Fibroblast of mammary gland (primary cell): ENCODE data around the gene MEF2A.

Source experiments
- DNase-seq: peaks from one replicate; pipeline ENCODE4 v3.0.0-alpha.2; 2010; ENCODE audit warnings: low read depth
- H3K4me3 ChIP-seq: 2 replicates; pipeline ENCODE4 v1.5.1; 2011; ENCODE audit warnings: low read depth, mild to moderate bottlenecking, low read length, moderate library complexity; ENCODE audit not compliant: control insufficient read depth
- TF ChIP-seq, protein P1 (sequence below): conservative IDR thresholded peaks from 2 replicates; pipeline ENCODE4 v1.5.1; 2011; ENCODE audit warnings: low read depth, low read length, inconsistent platforms; ENCODE audit not compliant: control insufficient read depth, insufficient read depth

MEF2A gene

DNA sequence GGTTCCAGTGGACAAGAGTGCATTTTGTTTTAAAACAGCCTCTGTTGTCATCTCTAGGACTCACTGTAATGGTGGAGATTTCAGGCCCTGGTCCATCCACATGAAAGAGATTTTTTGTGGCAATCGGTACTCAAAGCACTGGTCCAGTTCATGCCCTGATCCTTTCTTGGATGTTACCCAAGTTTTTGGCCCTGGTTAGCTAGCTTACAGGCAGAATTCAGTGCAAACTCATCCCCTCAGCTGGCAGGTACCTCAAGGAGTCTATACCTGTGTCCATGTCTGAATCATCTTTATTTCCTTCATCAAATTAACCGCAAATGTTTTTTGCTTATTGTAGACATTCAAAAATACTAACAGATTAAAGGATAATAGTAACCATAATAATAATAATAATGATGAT is 13.7 kb upstream of the MEF2A start:
- no peak overlapping the region for H3K4me3 ChIP-seq
- TF ChIP-seq, protein P1, sequence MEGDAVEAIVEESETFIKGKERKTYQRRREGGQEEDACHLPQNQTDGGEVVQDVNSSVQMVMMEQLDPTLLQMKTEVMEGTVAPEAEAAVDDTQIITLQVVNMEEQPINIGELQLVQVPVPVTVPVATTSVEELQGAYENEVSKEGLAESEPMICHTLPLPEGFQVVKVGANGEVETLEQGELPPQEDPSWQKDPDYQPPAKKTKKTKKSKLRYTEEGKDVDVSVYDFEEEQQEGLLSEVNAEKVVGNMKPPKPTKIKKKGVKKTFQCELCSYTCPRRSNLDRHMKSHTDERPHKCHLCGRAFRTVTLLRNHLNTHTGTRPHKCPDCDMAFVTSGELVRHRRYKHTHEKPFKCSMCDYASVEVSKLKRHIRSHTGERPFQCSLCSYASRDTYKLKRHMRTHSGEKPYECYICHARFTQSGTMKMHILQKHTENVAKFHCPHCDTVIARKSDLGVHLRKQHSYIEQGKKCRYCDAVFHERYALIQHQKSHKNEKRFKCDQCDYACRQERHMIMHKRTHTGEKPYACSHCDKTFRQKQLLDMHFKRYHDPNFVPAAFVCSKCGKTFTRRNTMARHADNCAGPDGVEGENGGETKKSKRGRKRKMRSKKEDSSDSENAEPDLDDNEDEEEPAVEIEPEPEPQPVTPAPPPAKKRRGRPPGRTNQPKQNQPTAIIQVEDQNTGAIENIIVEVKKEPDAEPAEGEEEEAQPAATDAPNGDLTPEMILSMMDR: no peak
- DNase-seq: no peak

DNA sequence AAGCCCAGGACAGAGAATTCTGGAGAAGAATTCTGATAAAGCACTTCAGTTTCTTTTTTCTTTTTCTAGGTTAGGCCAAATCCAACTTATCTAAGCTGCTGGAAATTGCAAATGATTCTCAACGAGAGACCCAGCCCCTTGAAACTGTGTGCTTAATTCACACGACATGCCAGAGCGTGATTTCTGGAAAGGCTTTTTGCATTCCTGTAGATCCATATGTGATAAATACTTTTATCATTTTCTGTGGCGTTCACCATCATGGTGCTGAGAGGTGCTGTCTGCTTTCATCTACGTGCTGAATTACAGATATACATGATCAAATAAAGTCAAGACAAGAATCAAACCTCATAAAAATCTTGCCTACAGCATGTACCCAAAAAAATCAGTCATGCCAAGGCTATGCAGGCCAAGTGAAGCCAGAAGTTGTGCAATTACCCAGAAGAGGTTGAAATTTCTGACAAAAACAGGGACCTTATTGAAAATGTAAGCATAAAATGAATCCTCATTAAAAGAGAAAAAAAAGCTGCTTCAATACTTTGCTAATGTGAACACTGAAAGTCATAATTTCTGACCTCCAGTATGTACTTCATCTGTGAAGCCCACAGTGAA is 10.8 kb upstream of the MEF2A start:
- DNase-seq: no peak
- no peak overlapping the region for H3K4me3 ChIP-seq
- TF ChIP-seq, protein P1: no peak

DNA sequence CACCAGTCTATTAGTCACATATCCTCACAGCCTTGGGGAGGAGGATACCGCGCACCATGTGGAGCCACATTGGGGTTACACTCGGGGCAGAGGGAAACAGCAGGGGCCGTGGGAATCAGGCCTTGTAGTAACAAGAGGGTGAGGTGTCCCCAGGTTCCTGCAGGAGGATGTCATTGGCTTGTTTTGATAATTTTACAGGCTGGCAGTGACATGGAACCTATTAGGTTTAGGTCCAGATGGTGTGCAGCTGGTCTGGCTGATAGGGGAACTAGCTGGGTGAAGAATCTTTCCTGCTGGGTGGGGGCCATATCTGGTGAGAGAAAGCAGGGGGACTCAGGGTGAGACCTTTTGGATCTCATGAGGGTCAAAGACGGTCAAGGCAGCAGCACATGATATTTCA is 9.8 kb upstream of the MEF2A start:
- DNase-seq: no peak
- H3K4me3 ChIP-seq: no peak overlapping the region
- TF ChIP-seq, protein P1: no peak

DNA sequence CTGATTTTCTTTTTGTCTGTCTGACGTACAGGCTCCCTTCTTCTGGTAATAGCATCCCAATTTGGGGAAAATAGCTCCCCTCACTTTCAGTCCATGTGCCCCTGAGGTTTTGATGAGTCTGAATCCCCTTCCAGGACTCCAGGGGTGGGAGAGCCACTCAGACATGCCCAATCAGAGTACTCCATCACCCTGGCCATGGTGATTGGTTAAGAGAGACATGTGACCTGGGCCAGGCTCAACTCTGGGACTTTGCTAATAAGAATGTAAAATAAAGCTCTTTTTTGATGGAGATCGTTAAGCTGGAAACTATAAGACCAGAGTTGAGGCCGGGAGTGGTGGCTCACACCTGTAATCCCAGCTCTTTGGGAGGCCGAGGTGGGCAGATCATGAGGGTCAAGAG is 9.2 kb upstream of the MEF2A start:
- DNase-seq: no peak
- TF ChIP-seq, protein P1: no peak

DNA sequence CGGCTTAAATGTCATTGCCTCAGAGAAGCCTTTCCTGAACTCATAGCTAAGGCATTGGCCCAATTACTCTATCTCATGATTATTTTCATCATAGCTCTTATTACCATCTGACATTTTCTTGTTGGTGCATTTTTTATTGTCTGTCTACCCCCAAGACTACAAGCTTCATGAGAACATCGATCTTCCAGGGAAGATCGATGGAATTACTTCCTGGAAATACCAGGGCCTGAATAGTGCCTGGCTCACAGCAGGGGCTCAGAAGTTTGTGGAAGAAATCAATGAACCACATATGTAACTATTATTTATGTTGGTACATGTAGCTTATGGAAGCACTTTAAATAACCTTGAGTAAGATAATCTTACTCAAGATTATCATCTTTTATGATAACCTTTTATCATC is 7.7 kb upstream of the MEF2A start:
- TF ChIP-seq, protein P1: no peak
- no peak for DNase-seq
- no peak overlapping the region for H3K4me3 ChIP-seq

More for the DNA sequence above, 9.2 kb upstream of the MEF2A start:
- no peak overlapping the region for H3K4me3 ChIP-seq

DNA sequence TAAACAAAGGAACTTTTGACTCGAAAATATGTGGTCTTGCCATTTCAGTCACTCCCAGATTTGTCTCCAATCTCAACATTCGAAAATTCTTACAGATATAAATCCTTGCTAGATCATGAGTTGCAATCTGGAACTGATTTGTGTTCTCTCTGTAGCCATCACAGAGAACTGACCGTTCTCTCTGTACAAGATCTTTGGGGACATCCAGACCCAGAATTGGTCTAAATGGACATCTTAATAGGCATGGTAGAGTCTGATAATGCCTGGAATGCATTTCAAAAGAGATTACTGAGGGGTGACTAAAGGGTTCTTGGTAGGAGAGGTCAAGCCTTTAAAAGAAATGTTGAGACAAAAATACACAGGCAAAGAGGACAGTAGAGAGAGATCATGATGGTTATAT is 7.2 kb upstream of the MEF2A start:
- DNase-seq: no peak
- no peak overlapping the region for H3K4me3 ChIP-seq
- TF ChIP-seq, protein P1: no peak
